NB4 (cell line): ENCODE results near the gene NOX3.

Source experiments
- DNase-seq: peaks from one replicate; pipeline ENCODE4 v3.0.0; 2010; ENCODE audit warnings: low read depth
- H3K4me3 ChIP-seq: one replicate; pipeline ENCODE4 v1.5.1; 2011; ENCODE audit warnings: mild to moderate bottlenecking, low read depth, low read length, moderate library complexity
- MYC ChIP-seq: IDR thresholded peaks from 2 replicates; pipeline ENCODE4 v1.6.1; 2011; ENCODE audit warnings: low read depth, low read length
- POLR2A ChIP-seq: IDR thresholded peaks from 2 replicates; pipeline ENCODE4 v1.6.1; 2011; ENCODE audit warnings: mild to moderate bottlenecking; ENCODE audit not compliant: insufficient read length; ENCODE audit errors: extremely low read depth
- TF ChIP-seq, protein P1 (sequence below): IDR thresholded peaks from 2 replicates; pipeline ENCODE4 v1.6.1; 2011; ENCODE audit warnings: low read depth, low read length
- TF ChIP-seq, protein P2 (sequence below): IDR thresholded peaks from one replicate; pipeline ENCODE4 v1.5.1; 2012; ENCODE audit warnings: low read depth, low read length

NOX3 gene

DNA sequence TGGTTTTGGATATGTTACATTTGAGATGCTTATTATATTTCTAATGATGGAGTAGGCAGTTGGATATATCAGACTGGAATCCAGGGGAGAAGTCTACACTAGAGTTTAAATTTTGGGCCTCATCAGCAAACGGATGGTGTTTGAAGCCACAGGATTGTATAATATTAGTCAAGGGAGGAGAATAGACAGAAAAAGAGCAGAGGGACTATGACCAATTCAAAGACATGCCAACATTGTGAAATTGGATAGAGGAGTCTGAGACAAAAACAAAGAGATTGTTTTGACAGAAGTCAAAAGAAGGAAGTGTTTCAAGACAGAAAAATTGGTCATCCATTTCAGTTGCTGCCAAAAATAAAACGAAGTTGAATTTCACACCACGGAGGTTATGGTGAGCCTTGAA lies 66.5 kb downstream of the NOX3 start:
- DNase-seq = peak; percentile 64
- H3K4me3 ChIP-seq = no peak overlapping the region
- TF ChIP-seq, protein P1, sequence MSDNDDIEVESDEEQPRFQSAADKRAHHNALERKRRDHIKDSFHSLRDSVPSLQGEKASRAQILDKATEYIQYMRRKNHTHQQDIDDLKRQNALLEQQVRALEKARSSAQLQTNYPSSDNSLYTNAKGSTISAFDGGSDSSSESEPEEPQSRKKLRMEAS = no peak
- TF ChIP-seq POLR2A = no peak
- TF ChIP-seq, protein P2, sequence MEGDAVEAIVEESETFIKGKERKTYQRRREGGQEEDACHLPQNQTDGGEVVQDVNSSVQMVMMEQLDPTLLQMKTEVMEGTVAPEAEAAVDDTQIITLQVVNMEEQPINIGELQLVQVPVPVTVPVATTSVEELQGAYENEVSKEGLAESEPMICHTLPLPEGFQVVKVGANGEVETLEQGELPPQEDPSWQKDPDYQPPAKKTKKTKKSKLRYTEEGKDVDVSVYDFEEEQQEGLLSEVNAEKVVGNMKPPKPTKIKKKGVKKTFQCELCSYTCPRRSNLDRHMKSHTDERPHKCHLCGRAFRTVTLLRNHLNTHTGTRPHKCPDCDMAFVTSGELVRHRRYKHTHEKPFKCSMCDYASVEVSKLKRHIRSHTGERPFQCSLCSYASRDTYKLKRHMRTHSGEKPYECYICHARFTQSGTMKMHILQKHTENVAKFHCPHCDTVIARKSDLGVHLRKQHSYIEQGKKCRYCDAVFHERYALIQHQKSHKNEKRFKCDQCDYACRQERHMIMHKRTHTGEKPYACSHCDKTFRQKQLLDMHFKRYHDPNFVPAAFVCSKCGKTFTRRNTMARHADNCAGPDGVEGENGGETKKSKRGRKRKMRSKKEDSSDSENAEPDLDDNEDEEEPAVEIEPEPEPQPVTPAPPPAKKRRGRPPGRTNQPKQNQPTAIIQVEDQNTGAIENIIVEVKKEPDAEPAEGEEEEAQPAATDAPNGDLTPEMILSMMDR = no peak
- TF ChIP-seq MYC = no peak

DNA sequence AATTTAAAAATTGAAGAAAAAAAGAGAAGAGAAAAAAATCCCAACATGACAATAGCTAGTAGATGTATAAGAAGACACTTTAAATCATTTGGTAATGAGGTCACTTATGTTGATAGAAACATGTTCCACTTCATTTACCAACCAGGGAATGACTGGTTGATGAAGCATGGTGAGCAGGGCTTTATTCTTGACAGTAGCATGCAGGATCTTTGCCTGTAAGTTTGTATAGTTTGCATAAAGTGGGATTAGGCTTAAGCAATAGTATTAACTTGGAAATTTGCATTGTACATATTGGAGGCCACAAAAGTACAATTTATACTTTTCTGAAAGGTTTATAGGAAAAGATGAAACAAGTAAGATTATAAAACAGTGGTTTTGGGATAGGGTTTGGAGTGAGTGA lies 67.0 kb downstream of the NOX3 start:
- no peak overlapping the region for H3K4me3 ChIP-seq
- TF ChIP-seq, protein P1 = no peak
- TF ChIP-seq, protein P2 = no peak
- TF ChIP-seq MYC (no peak), POLR2A (no peak)
- no peak for DNase-seq

DNA sequence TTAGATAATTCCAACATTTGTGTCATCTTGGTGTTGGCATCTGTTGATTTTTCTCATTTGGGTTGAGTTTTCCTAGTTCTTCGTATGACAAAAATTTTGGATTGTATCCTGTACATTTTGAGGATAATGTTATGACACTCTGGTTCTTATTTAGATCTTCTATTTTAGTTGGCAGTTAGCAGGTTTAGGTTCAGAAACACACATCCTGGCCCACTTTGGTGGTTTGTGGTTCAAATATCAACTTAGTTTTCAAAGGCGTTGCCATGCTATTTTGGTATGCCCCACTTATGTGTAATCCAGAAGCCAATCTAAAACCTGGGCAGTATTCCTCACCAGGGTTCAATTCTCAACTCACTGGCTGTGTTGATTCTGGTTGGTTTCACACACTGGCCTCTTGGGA lies 68.2 kb downstream of the NOX3 start:
- H3K4me3 ChIP-seq = no peak overlapping the region
- no peak for TF ChIP-seq POLR2A
- TF ChIP-seq, protein P1 = no peak
- TF ChIP-seq, protein P2 = no peak
- TF ChIP-seq MYC = no peak
- DNase-seq = no peak

DNA sequence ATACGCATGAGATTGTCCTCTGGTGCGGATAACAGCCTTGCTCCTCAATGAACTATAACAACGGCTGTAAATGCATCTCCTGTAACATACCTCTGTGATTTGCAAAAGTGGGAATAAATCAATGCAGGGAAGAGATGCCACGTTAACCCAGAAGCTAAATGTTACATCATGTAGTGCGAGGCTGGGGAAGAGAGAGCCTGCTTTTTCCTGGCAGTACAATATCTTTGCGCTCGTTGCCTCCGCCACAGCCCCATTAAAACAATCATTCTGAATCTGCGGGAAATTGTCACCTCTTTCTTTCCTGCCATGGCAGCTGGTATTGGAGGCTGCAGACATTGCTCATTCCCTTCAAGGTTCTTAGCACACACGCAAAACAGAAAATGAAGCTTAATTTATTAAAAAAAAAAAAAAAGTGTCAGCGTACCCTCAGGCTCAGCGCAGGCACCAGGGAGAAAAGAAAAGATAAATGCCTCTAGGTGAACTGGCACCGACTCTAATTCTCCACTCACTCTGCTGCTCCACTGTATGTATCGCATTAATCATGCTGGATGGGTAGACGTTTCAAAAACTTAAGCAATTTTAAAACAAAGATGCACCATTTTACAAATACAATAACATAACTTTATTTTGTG lies 71.2 kb downstream of the NOX3 start:
- no peak for DNase-seq
- TF ChIP-seq POLR2A = no peak
- TF ChIP-seq MYC = no peak
- TF ChIP-seq, protein P2 = no peak
- TF ChIP-seq, protein P1 = no peak
- H3K4me3 ChIP-seq = no peak overlapping the region

DNA sequence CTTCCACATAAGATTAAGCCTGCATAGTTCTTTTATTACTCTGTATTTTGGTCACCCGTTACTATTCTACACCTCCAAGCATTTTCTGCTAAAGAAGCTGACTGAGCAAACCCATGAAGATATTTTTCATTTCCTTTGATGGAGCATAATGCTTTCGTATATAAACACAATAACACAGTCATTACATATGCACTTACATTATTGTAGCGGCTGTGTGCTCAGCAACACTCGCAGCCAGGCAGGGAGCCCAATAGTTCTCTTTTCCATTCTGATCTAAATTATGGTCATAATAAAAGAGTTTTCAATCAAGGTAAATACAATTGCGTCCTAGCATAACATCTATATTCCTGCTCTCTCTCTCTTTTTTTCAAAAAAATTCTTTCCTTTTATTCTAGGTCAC lies 71.7 kb downstream of the NOX3 start:
- H3K4me3 ChIP-seq = no peak overlapping the region
- TF ChIP-seq MYC (no peak), POLR2A (no peak)
- TF ChIP-seq, protein P1 = no peak
- TF ChIP-seq, protein P2 = no peak
- no peak for DNase-seq

DNA sequence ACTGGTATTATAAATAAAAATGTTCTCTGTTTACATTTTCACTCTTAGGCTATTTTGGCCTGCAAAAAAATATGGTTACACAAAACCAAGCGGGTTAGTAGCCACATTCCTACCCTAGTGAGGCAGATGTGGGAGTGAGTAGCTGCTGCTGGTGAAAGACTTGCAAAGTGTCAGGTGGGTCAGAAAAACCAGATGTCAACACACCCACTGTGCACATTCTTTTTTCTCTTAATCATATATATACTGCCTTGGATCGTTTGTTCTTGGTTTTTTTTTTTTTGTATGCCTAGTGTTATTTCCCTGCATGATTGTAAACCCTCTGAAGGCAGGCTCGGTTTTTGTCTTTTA lies 73.3 kb downstream of the NOX3 start:
- no peak for DNase-seq
- H3K4me3 ChIP-seq = no peak overlapping the region
- no peak for TF ChIP-seq MYC
- TF ChIP-seq, protein P2 = no peak
